Thoracic aorta (tissue), 2 donors: Measurements from ENCODE around the gene EXOC6B. TPM values are rescaled to one million over a fixed set of nuclear protein-coding genes. Genes with fewer than 3 reads are reported as not detected.

ENCODE experiments used
- ATAC-seq: fragments of 150-250 bp; one replicate; pipeline ENCODE4 v1.8.0; 2017; ENCODE audit warnings: low read depth; ENCODE audit not compliant: insufficient number of reproducible peaks, low FRiP score
- DNase-seq: peaks from one replicate; pipeline ENCODE4 v3.0.0-alpha.2; 2020; ENCODE audit warnings: low spot score
- H3K27ac ChIP-seq, 2 donors: fragments of 200-600 bp; sonication (generic); 1 replicate in 1 of 2; 2 replicates in 1 of 2; pipeline ENCODE4 v1.5.1; 2016; ENCODE audit warnings: mild to moderate bottlenecking in 2 of 2, moderate library complexity in 2 of 2
- H3K27me3 ChIP-seq: fragments of 200-600 bp; sonication (generic); replicated peaks from 2 replicates; pipeline ENCODE4 v1.6.0; 2016; ENCODE audit warnings: mild to moderate bottlenecking; ENCODE audit not compliant: insufficient read depth
- H3K36me3 ChIP-seq: fragments of 200-600 bp; sonication (generic); one replicate; pipeline ENCODE4 v1.5.1; 2016
- H3K4me1 ChIP-seq, 2 donors: fragments of 200-600 bp; sonication (generic); 1 replicate in 1 of 2; 2 replicates in 1 of 2; pipeline versions ENCODE4 v1.5.1 to v1.6.0; 2016; ENCODE audit warnings: low read depth in 2 of 2, mild to moderate bottlenecking in 1 of 2; ENCODE audit not compliant: control insufficient read depth in 1 of 2
- H3K4me3 ChIP-seq: fragments of 200-600 bp; sonication (generic); 2 replicates; pipeline ENCODE4 v1.5.1; 2016; ENCODE audit warnings: mild to moderate bottlenecking
- H3K9me3 ChIP-seq: fragments of 200-600 bp; sonication (generic); 2 replicates; pipeline ENCODE4 v1.5.1; 2016
- CTCF ChIP-seq: fragments of 200-600 bp; sonication (generic); IDR thresholded peaks from one replicate; pipeline ENCODE4 v1.5.1; 2019; ENCODE audit warnings: antibody characterized with exemption
- total RNA-seq, 2 donors: library from RNA; depleted of rRNA; stranded (reverse); fragments of >200 nt; gene quantifications; one replicate each; pipeline versions ENCODE4 v1.1.0 to v1.2.3, GENCODE V29; 2016

EXOC6B gene
- total RNA-seq, 2 donors from 2014 or later = 29.6 to 44.5 TPM

GRCh38 chr2:72233211-72233610, 592.6 kb downstream of the EXOC6B start:
- Histone ChIP-seq H3K36me3 (no peaks in the 10 kb centered on the region), H3K4me1 (peaks cover 6 to 15% of the 10 kb centered on the region in 2 donors), H3K4me3 (no peak overlapping the region), H3K27ac (no peak overlapping the region), H3K27me3 (no peaks in the 10 kb centered on the region), H3K9me3 (no peaks in the 10 kb centered on the region)
- ATAC-seq (no peak), DNase-seq (no peak)
- no peak for TF ChIP-seq CTCF

GRCh38 chr2:72222829-72223564, 602.8 kb downstream of the EXOC6B start:
- no peak for ATAC-seq

GRCh38 chr2:72220170-72220569, 605.7 kb downstream of the EXOC6B start:
- Histone ChIP-seq H3K36me3 (no peaks in the 10 kb centered on the region), H3K4me1 (no peaks in the 10 kb centered on the region), H3K27ac (no peak overlapping the region), H3K9me3 (no peaks in the 10 kb centered on the region), H3K27me3 (no peaks in the 10 kb centered on the region), H3K4me3 (no peak overlapping the region)
- ATAC-seq (no peak), DNase-seq (no peak)
- TF ChIP-seq CTCF = no peak

More at GRCh38 chr2:72222829-72223564, 602.8 kb downstream of the EXOC6B start:
- Histone ChIP-seq H3K4me3 (no peak overlapping the region), H3K4me1 (no peaks in the 10 kb centered on the region), H3K36me3 (no peaks in the 10 kb centered on the region), H3K27me3 (no peaks in the 10 kb centered on the region), H3K27ac (no peak overlapping the region), H3K9me3 (no peaks in the 10 kb centered on the region)
- no peak for TF ChIP-seq CTCF
- no peak for DNase-seq

- H3K4me1 ChIP-seq = no peaks in the 10 kb centered on the region
- no peak for TF ChIP-seq CTCF
- no peak overlapping the region for H3K4me3 ChIP-seq
- DNase-seq (no peak), ATAC-seq (no peak)
- no peaks in the 10 kb centered on the region for H3K9me3 ChIP-seq
- H3K27me3 ChIP-seq = no peaks in the 10 kb centered on the region
- no peak overlapping the region for H3K27ac ChIP-seq
- no peaks in the 10 kb centered on the region for H3K36me3 ChIP-seq
Observed at GRCh38 chr2:72214429-72215143, 611.2 kb downstream of the EXOC6B start.

GRCh38 chr2:72212486-72212855, 613.4 kb downstream of the EXOC6B start:
- Histone ChIP-seq H3K27ac (no peak overlapping the region), H3K9me3 (no peaks in the 10 kb centered on the region), H3K36me3 (no peaks in the 10 kb centered on the region), H3K4me1 (no peaks in the 10 kb centered on the region), H3K27me3 (no peaks in the 10 kb centered on the region), H3K4me3 (no peak overlapping the region)
- no peak for ATAC-seq
- no peak for TF ChIP-seq CTCF
- no peak for DNase-seq
